ENCODE measurements around the gene PRKCB. TPM values are rescaled to one million over a fixed set of nuclear protein-coding genes. Genes with fewer than 3 reads are reported as not detected.
"Not testable (repeated sequence)": the region's sequence is repeated elsewhere in the genome, so short reads cannot be mapped to it uniquely, and the experiment has no call there.

Gene PRKCB
- total RNA-seq, 1 experiment from 2014 or later: 7.1 TPM

DNA sequence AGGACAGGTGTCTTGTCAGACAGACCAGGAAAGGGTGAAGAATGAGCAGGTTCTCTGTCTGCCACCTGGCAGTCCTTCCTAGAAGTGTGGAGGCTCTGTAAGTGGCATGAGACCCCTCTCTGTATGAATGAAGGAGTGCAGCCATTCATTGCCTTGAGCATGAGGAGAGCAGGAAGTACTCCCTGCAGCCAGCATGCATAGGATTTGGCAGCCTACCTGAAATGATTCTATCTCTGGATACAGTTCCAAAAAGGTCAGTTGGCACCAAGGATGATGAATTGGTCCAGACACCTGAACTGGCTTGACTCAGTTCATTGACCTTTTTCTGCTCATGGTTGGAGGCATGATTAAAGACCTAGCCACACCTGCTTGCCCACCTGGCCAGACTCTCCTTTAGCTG is 163.0 kb downstream of the PRKCB start:
- in situ Hi-C loops (cut with HindIII; ENCODE audit: low pct_unique_long_range_greater_than_20kb, low sequenced_read_pairs): no loop called here
- DNase-seq (ENCODE audit: low read depth, low spot score): no peak

DNA sequence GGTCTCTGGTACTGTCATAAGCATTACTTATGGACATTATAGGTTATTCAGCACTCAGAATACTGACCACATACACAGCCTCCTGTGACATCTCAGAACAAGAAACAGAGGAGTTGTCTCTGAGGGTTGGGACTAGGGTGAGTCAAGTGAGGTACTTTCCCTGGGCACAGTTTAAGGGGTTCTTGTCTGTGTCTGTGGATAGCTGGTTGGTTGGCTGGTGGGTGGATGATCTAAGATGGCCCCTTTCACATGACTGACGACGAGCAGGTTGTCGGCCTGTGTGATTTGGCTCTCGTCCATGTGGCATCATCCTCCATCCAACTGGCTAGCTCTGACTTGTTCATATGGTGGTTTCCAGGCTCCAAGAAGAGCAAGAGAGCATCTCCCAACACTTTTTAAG is 163.9 kb downstream of the PRKCB start:
- in situ Hi-C loops (cut with HindIII; ENCODE audit: low pct_unique_long_range_greater_than_20kb, low sequenced_read_pairs): no loop called here
- DNase-seq (ENCODE audit: low read depth, low spot score): no peak

DNA sequence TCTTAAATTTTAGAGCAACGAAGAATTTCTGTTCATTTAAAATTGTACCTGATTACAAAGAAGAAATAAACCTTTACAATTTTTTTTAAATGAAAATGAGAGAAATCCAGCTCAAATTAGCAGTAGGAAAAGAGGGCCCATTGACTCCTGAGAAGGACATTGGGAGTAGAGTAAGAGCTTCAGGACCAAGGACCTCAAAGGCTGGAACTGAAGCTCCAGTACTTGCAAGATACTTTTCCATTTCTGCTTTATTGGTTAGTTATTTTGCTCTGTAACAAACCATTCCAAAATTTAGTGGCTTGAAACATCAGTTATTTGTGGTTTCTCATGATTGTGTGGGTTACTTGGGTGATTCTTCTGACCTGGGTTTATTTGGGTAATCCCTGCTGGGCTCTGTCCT is 165.9 kb downstream of the PRKCB start:
- in situ Hi-C loops (cut with HindIII; ENCODE audit: low pct_unique_long_range_greater_than_20kb, low sequenced_read_pairs): no loop called here

DNA sequence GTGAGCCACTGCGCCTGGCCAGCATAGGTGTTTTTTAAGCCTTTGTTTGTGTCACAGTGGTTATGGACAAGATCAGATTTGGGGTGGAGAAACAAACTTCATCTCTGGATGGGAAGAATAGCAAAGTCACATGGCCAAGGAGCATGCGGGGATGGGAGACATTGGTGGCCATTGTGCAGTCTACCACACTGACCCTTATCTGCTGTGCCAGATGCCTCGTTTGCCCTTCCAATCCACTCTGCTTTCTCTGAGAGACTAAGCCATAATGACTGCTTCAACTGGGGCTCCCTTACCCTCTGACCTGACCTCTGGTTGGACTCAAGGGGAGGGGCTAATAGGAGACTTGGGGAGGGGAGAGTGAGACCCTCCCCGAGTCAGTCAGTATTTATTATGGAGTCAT is 166.8 kb downstream of the PRKCB start:
- no peak for DNase-seq (ENCODE audit: low read depth, low spot score)
- in situ Hi-C loops (cut with HindIII; ENCODE audit: low pct_unique_long_range_greater_than_20kb, low sequenced_read_pairs): no loop called here

More for the DNA sequence above, 165.9 kb downstream of the PRKCB start:
- DNase-seq (ENCODE audit: low read depth, low spot score): no peak

DNA sequence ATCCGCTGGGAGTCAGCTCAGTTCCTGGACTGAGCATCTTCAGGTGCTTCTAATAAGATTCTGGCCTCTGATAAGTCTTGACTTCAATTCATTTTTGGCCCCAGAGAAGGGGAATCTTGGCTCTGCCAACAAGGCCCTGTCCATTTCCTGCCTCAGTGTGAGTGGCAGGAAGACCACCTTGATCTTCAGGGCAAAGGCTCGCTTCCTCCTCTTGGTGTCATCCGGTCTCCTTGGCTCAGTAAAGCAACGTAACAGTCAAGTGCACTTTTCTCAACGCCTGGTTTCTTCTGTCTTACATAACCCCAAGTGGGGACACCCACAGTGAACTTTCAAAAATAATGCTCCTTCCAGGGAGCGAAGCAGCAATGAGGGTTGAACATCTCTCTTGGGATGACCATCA is 169.8 kb downstream of the PRKCB start:
- no peak for DNase-seq (ENCODE audit: low read depth, low spot score)
- in situ Hi-C loops (cut with HindIII; ENCODE audit: low pct_unique_long_range_greater_than_20kb, low sequenced_read_pairs): no loop called here

DNA sequence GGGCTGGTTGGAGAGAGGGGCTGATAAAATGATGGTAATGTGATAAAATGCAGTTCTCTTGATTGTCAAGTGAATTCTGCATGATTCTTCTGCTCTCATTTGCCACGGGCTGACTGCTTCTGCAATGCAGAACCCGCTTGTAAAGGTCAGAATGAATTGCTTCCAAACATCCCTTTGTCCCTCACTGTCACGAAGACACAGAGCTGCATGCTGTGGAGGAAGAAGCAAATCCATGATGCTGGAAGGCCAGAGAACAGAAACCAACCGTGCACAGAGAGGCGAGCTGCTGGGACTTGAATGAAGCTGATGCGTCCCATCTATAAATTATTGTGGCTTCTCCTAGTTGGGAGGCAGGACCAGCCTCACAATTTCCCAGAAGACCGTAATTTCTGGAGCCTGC is 171.6 kb downstream of the PRKCB start:
- in situ Hi-C loops (cut with HindIII; ENCODE audit: low pct_unique_long_range_greater_than_20kb, low sequenced_read_pairs): no loop called here
- peak; percentile 13 for DNase-seq (ENCODE audit: low read depth, low spot score)

DNA sequence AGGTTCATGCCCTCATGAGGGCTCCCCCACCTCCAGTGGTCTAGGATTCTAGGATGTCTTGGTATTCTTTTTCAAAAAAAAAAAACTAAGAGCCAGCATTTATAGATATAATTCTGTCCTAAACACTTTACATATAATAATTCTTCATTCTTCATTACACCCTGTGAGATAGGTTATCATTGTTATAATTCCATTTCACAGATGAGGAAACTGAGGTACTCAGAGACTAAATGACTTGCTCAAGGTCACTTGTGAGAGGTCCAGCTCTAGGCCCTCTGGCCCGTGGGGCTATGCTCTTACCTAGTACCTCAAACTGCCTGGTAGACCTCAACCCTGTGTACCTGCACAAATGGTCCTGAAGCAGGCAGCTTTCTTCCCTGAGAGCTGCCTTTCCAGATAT is 172.2 kb downstream of the PRKCB start:
- no peak for DNase-seq (ENCODE audit: low read depth, low spot score)
- in situ Hi-C loops (cut with HindIII; ENCODE audit: low pct_unique_long_range_greater_than_20kb, low sequenced_read_pairs): no loop called here

DNA sequence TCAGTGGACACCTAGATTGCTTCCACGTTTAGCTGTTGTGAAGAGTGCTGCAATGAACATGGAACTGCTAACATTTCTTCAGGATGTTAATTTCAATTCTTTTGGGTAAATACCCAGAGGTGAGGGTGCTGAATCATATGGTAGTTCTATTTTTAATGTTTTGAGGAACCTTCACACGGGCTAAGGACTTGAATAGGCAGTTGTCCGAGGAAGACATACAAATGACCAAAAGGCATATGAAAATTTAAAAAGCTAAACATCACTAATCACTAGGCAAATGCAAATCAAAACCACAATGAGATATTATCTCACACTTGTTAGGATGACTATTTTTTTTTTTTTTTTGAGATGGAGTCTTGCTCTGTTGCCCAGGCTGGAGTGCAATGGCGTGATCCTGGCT is 173.3 kb downstream of the PRKCB start:
- in situ Hi-C loops (cut with HindIII; ENCODE audit: low pct_unique_long_range_greater_than_20kb, low sequenced_read_pairs): no loop called here
- no peak for DNase-seq (ENCODE audit: low read depth, low spot score)

DNA sequence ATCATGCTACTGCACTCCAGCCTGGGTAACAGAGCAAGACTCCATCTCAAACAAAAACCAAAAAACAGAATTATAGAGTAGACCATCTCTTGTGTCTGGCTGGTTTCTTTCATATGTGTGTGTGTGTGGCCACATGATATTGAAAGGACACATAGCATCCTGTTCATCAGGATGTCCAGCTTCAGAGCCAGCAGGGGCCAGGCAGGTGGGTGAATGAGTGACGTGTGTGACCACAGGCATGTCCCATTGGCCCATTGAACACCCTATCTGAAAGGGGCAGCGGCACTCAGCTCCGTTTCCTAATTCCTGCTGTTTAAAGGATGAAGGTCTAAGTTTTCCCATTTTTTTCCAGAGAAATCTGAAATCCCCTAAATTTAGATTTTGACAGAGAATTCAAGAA is 174.2 kb downstream of the PRKCB start:
- no peak for DNase-seq (ENCODE audit: low read depth, low spot score)
- in situ Hi-C loops (cut with HindIII; ENCODE audit: low pct_unique_long_range_greater_than_20kb, low sequenced_read_pairs): no loop called here

DNA sequence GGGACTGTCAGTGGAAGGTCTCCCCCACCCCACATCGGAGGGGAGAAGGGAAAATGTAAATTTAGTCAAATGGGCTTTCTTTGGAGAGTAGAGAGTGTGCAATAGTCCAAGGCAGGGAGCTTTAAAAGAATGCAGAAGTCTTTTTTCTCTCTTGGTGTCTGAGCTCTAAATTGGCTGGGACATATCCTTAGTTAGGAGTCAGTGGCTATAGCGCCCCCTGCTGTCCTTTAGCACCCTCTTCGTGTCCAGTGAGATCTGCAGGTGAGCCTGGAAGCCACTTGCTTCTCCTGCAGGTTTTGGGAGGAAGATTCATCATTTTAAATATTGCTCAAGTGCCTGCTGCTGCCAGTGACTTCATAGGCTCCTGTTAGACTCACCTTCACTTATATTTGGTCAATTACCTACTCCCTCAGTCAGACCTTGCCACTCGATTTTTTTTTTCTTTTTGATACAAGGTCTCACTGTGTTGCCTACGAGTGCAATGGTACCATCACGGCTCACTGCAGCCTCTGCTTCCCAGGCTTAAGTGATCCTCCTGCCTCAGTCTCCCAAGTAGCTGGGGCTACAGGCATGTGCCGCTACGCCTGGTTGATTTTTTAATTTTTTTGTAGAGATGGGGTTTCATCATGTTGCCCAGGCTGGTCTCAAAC is 174.8 kb downstream of the PRKCB start:
- in situ Hi-C loops (cut with HindIII; ENCODE audit: low pct_unique_long_range_greater_than_20kb, low sequenced_read_pairs): no loop called here
- peak; percentile 80 for DNase-seq (ENCODE audit: low read depth, low spot score)

DNA sequence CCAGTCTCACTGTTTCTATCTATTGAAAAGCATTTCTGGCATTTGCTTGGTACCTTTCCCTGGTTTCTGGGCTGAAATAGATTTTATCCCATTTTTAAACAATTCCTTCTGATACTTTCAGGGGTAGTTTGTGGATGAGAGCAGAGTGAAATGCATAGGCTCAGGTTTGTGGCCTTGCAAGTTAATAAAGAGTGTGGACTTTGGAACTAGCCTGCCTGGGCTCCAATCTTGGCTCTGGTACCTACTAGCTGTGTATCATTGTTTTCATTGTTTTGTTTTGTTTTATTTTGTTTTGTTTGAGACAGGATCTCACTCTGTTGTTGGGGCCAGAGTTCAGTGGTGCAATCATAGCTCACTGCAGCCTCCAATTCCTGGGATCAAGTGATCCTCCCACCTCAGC is 175.5 kb downstream of the PRKCB start:
- no peak for DNase-seq (ENCODE audit: low read depth, low spot score)
- in situ Hi-C loops (cut with HindIII; ENCODE audit: low pct_unique_long_range_greater_than_20kb, low sequenced_read_pairs): no loop called here

DNA sequence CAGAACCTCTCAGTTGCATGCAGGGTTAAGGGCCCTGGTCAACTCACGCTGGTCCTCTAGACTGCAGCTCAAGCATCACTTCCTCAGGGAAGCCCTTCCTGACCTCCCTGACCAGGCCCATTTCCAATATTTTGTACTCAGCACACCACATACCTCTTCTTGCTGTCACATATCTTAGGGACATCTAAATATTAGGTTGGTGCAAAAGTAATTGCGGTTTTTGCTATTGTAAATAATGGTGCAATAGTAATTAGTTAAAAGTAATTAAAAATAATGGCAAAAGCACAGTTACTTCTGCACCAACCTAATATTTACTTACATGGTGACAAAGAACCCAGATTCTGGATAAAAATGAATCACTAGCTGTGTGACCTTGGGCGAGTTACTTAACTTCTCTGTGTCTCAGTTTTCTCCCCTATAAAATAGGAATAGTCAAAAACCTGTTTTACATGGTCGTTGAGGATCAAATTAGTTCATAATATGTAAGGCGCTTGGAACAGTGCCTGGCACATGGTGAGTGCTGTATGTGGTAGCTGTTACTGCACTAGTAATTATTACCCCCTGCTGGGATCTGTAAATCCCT is 177.4 kb downstream of the PRKCB start:
- DNase-seq (ENCODE audit: low read depth, low spot score): no peak
- in situ Hi-C loops (cut with HindIII; ENCODE audit: low pct_unique_long_range_greater_than_20kb, low sequenced_read_pairs): no loop called here

DNA sequence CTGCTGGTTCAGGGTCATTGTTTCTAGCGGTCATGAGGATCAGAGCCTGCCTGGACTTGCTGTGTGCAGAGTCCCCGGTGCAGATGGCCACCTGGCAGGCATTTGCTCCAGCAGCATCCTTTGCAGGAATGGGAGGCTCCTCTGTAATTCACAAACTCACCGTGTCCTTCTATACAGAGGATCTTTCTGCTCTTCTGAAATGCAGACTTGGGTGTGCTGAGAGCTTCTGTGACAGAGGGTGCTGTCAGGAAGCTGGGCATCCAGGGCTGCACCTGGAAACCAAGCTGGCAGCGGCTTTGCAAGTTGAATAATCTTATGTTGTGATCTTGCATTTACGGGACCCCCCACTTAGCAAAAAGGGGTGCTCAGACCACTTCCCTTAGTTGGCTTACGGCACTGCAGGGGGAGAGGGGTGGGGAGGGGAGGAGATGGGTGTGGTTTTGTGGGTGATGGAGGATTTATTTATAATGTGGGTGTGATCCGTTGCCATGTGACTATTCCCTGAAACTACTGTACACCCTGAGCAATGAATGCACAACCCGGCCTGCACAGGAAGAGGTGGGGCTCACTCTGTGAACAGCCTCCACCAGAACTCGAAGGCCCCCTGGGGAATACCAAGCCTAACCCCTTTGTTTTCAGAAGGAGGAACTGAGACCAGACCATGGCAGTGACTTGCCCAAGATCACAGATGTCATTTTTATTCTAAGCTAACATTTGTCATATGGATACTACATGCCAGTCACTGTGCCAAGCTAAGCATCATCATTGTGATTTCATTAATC is 178.3 kb downstream of the PRKCB start:
- in situ Hi-C loops (cut with HindIII; ENCODE audit: low pct_unique_long_range_greater_than_20kb, low sequenced_read_pairs): no loop called here
- peak; percentile 62 for DNase-seq (ENCODE audit: low read depth, low spot score)

DNA sequence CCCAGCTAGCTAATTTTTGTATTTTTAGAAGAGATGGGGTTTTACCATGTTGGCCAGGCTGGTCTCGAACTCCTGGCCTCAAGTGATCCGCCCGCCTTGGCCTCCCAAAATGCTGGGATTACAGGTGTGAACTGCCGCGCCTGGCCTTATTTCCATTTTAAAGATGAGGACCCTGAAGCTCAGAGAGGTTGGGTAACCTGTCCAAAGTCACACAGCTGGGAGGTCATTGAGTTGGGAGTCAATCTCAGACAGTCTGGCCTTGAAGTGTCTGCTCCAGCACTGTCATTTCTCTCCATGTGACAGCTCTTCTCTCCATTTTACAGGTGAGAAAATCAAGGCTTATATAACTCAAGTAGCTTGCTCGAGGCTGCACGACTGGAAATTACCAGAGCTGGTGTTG is 179.2 kb downstream of the PRKCB start:
- in situ Hi-C loops (cut with HindIII; ENCODE audit: low pct_unique_long_range_greater_than_20kb, low sequenced_read_pairs); DNase-seq (ENCODE audit: low read depth, low spot score): not testable (repeated sequence)

DNA sequence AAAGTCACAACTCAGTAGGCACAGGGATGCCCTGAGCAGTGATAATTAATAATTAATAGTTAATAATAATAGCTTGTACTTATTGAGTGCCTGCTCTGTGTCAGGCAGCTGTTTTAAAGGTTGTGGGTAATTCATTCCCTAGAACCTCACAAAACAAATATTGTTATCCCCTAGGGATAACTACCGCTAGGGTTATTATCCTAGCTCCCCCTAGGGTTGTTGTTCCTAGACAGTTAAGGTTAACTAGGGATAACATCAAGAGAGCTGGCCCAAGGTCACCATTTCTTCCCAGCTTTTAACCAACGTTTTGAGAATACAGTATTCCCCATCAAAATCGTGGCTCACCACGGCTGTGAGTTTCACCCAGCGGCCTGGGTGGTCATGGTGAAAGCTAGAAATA is 180.1 kb downstream of the PRKCB start:
- peak; percentile 9 for DNase-seq (ENCODE audit: low read depth, low spot score)
- in situ Hi-C loops (cut with HindIII; ENCODE audit: low pct_unique_long_range_greater_than_20kb, low sequenced_read_pairs): no loop called here

DNA sequence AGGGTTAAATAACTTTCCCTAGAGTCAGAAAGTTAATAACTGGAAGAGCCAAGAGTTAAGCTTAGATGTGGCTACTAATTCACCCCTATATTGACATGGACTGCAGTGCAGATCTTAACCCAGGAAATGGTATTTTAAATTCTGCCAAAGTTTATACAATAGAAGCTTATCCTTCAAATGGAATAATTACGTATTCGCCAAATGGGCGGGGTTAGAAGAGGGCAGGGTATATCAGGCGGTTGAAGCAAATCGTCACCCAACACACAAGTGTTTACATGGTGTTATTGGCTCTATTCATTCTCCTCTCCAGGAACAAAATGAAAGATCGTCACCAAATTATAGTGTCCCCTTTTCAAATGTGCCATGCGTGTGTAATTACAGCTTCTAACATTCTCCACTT is 182.7 kb downstream of the PRKCB start:
- in situ Hi-C loops (cut with HindIII; ENCODE audit: low pct_unique_long_range_greater_than_20kb, low sequenced_read_pairs): no loop called here
- no peak for DNase-seq (ENCODE audit: low read depth, low spot score)

DNA sequence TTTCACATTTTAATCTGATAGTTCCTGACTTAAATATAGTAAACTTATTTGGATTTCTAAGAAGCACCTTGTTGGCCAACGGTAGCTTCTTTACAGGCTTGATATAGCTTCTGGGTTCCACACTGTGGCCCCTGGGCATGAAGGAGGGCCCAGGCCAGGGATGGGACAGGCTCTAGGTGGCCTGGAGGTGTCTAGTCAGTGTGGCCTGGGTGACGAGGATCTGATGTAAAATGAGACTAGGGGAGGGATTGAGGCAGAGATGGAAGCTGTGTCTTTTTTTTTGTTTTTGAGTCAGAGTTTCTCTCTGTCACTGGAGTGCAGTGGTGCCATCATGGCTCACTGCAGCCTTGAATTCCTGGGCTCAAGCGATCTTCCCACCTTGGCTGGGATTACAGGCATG is 187.0 kb downstream of the PRKCB start:
- in situ Hi-C loops (cut with HindIII; ENCODE audit: low pct_unique_long_range_greater_than_20kb, low sequenced_read_pairs): no loop called here
- DNase-seq (ENCODE audit: low read depth, low spot score): no peak

DNA sequence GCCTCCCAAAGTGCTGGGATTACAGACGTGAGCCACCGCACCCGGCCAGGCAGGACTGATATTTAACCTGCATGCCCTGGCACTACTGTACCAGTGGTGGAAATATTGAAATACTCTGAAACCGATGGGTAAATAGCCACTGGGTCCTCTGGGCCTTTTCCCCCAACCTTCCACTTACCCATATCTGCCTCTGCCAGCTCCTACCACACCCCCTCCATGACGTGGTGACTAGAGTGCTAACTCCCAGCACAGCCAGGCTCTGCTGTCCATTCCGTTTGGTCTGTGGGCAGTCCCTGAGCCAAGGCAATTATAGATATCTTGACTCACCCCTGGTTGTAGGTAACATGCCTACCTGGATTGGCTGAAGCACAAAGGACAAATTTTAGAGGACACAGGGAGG is 187.8 kb downstream of the PRKCB start:
- in situ Hi-C loops (cut with HindIII; ENCODE audit: low pct_unique_long_range_greater_than_20kb, low sequenced_read_pairs): no loop called here

DNA sequence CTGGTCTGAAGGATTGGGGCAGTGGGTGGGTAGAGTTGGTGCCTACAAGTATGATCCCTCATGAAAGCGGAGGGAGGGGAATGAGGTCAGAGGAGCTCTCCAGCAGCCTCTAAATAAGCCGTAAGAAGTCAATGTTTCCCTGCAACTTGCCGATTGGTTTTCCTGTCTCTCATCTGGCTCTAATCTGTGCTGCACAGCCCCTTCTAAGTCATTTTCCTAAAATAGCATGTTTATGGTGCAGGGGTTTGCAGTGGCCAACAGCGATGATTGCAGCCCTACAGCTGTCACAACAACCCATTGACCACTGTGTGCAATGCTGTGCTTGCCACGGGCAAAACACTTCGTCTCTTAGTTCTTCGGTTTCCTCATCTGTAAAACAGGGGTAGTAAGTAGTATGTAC is 189.2 kb downstream of the PRKCB start:
- in situ Hi-C loops (cut with HindIII; ENCODE audit: low pct_unique_long_range_greater_than_20kb, low sequenced_read_pairs): no loop called here
- no peak for DNase-seq (ENCODE audit: low read depth, low spot score)

More for the DNA sequence above, 187.8 kb downstream of the PRKCB start:
- DNase-seq (ENCODE audit: low read depth, low spot score): no peak
